8988T (cell line): ENCODE measurements around the gene UBE2D1.

Experiments
- DNase-seq: peaks from one replicate; pipeline ENCODE4 v3.0.0; 2011

The UBE2D1 gene

GRCh38 chr10:58341947-58342346 lies 7.1 kb downstream of the UBE2D1 start:
- DNase-seq = no peak

DNA sequence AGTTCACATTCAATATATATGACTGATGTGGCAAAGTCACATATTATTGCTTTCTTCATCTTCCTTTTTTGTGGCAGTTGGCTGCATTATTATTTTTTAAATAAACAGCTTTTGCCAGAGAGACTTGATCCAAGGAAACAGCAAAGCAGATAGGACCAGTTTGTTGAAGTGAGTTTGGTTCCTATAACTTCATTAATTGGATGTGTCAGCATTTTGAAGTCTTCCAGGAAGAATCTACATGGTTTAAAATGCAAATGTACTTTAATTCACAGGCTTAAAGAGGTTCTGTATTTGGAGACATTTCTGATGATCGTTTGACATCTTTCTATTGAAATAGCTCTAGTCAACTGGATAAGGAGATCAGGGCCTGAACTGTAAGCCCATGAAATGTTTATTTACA lies 13.2 kb downstream of the UBE2D1 start:
- no peak for DNase-seq

DNA sequence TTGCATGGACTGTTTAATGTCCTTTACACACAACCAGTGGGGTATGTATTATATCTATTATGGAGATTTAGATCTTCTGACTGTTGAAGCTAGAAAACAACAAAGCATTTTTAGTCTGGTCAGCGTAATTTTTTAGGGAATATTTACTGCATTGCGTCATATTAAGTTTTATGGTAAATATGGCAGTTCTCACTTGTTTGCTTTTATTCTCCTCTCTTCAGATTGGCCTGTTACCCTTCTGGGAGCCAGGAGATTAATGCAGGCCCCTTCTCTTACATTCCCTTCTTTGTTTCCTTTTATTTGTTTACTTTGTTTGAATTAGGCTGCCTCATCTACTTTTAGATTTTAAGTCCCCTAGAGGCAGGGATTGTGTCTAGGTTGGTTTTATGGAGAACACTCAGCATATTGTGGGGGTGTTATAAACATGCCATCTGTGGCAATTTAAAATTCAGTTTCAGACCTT lies 13.8 kb downstream of the UBE2D1 start:
- no peak for DNase-seq

GRCh38 chr10:58350023-58350422 lies 15.2 kb downstream of the UBE2D1 start:
- DNase-seq = no peak

DNA sequence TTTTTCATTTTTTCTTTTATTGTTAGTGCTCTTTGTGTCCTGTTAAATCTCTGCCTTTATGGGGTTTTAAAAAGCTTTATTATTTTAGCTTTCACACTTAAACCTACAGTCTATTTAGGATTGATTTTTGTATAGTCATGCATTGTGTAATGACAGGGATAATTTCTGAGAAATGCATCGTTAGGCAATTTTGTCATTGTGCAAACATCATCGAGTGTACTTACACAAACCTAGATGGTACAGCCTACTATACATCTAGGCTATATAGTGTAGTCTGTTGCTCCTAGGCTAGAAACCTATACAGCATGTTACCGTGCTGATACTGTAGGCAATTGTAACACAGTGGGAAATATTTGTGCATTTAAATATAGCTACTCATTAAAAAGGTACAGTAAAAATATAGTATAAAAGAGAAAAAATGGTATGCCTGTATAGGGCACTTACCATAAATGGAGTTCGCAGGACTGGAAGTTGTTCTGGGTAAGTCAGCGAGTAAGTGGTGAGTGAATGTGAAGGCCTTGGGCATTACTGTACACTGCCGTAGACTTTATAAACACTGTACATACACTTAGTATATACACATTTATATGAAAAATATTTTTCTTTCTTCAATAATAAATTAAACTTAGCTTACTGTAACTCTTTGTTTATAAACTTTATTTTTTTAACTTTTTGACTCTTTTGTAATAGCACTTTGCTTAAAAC lies 16.0 kb downstream of the UBE2D1 start:
- DNase-seq = no peak

DNA sequence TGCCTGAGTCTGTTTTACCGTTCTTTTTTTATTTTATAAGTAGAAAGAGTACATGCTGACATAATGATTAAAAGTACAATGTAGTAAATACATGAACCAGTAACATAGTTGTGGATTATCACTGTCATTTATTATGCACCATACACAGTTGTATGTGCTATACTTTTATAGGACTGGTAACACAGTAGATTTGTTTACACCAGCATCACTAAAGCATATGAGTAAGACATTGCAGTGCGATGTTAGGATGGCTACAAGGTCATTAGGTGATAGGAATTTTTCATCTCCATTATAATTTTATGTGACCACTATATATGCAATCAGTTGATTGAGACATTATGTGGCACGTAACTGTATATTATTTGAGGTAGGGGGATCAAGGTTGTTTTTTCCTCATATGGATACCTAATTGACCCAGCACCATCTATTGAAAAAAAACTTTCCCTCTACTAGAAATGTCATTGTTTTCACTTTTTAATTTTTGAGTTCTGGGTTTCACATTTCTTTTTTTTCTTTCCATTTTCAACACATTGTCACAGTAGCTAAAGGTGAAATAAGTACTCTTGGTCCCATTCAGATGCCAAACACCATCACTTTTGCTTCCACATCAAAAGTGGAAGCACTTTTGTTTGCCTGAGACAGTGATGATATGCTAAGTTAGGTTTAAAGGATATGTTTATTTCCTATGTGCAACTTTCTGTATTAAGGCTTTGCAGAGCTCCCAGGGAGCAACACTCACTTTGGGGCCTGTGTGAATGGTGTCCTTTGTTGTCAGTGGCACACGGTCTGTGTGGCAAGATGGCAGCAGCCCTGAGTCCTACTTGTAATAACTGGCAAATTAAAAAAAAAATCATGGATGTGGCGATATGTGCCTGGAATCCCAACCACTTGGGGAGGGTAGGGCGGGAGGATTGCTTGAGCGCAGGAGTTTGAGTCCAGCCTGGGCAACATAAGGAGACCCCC lies 17.1 kb downstream of the UBE2D1 start:
- no peak for DNase-seq

DNA sequence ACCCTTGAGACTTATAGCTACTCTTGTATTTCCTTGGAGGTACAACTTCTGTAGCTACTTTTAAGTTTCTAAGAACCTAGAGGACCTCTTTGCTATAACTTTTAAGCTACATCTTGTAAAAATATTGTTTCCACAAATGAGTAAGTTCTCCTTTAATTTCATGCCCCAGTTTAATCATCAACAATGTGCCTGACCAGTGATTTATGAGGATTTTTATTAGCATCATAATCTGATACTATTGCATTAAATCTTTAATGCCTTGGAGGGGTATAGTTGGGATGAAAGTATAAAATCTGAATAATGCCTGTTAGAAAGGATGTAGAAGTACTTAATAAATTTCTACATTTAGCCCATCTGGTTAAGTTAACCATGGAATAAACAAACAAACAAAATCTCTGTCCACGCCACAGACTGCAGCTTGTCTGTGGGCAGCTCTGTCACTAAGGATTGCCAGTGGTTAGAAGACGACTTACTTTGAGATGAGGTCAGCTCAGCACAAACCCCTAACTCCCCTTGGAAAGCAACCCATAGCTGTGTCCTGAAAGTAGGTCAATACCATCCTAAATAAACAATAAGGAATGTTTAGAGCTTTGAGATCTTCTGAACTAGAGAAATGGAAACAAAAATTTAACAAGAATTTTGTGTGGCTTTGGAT lies 18.3 kb downstream of the UBE2D1 start:
- no peak for DNase-seq

GRCh38 chr10:58356756-58357155 lies 21.9 kb downstream of the UBE2D1 start:
- DNase-seq = no peak

- DNase-seq = no peak
These were observed 23.6 kb downstream of the UBE2D1 start for GRCh38 chr10:58358314-58358933.

- DNase-seq = no peak
These were observed 24.1 kb downstream of the UBE2D1 start for GRCh38 chr10:58358947-58359346.

GRCh38 chr10:58359541-58359940 lies 24.7 kb downstream of the UBE2D1 start:
- DNase-seq = no peak

DNA sequence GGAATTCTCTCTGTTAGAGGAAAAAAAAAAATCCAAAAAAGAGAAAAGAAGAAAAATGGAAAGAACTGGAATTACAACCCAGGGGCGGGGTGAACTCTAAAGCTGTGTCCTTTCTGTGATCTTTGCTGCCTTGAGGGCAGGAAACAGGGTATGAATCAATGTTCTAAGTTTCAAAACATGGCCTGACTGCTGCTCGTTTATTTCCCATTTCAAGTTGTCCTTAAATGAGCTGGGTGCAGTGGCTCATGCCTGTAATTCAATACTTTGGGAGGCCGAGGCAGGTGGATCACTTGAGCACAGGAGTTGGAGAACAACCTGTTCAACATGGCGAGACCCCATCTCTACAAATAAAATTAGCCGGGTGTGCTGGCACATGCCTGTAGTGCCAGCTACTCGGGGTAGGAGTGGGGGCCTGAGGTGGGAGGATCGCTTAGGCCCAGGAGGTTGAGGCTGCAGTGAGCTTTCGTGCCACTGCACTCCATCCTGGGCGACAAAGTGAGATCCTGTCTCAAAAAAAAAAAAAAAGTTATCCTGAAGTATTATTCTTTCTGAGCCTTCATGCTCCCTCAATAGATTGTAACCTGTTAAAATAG lies 25.7 kb downstream of the UBE2D1 start:
- no peak for DNase-seq

DNA sequence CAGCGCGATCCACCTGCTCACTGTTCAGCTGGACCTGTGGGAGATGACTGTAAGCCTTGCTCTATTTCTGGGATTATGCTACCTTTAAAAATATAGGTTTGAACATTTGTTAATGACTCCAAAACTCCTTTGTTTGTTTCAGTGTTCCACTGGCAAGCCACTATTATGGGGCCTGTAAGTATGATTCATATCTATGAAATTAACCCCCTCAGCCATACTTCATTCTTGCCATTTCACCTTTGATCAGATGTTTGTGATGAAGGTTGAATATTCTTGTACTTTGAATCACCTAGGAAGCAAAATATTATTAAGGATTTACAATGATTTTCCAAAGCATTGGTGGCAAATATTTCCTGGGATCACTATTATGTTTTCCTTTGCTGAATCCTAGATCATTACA lies 26.5 kb downstream of the UBE2D1 start:
- DNase-seq = no peak

DNA sequence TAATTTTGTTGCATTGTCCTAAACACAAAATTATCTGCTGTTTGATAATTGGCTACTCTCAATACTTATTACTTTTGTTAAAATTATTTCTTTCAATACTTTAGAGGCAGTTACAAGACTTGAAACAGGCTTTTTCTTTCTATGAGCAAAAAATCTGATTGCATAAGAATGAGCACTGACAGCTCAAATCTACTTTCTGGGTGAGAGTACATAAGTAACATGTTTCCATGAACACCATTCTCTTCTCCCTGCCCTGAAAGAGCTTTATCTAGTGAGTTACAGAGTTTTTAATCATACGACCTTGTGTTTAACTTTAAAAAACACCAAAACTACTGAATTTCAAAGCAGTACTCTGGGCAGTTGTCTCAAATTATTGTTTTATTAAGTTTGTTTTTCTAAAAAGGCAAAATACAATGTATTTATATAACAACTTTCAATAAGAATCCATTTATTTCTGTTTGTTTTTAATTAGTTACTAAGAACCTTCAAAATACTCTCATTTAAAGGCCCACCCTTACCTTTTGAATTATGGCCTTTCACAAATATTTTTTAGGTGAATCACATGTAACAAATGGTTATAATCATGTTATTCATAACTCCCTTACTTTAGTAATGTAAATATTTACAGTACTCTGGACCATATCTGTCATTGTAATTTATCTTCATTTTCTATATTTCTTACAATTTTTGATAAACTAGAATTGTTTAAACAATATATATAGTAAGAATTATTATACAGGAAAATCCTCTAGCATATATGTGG lies 27.4 kb downstream of the UBE2D1 start:
- DNase-seq = no peak

DNA sequence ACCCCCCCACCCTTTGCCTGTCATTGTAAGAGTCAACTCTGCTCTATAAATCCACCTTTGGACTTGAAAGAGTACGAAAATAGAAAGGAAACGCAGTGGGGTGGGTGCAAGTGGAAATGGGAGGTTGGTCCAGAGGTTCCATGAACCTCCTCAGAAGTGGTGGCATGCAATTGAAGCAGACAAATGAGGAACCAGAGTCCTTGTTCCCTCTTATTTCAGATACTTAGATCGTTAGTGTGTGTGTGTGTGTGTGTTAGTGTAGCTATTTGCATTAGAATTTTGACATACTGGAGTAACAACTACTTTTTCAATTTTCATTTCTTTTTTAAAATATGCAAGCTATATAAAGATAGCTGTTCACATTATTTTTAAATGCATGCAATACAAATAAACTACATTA lies 32.3 kb downstream of the UBE2D1 start:
- no peak for DNase-seq

DNA sequence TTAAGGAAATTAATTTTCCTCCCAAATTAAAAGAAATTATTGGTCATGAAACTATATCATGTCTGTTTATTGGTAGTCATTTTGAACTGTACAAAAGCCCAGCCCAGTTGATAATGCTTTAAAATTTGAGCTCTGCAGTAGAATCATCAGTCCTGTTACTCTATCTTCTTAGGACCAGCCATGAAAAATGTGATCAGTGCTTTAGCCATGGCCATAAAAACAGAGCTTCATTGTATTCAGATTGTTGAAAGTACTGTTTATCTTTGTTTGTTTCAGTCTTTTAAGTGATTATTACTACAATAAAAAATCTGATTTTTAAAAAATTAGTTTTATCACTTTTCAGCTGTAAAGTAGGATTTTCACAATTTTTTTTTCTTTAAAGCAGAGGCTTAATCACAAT lies 36.7 kb downstream of the UBE2D1 start:
- DNase-seq = no peak

DNA sequence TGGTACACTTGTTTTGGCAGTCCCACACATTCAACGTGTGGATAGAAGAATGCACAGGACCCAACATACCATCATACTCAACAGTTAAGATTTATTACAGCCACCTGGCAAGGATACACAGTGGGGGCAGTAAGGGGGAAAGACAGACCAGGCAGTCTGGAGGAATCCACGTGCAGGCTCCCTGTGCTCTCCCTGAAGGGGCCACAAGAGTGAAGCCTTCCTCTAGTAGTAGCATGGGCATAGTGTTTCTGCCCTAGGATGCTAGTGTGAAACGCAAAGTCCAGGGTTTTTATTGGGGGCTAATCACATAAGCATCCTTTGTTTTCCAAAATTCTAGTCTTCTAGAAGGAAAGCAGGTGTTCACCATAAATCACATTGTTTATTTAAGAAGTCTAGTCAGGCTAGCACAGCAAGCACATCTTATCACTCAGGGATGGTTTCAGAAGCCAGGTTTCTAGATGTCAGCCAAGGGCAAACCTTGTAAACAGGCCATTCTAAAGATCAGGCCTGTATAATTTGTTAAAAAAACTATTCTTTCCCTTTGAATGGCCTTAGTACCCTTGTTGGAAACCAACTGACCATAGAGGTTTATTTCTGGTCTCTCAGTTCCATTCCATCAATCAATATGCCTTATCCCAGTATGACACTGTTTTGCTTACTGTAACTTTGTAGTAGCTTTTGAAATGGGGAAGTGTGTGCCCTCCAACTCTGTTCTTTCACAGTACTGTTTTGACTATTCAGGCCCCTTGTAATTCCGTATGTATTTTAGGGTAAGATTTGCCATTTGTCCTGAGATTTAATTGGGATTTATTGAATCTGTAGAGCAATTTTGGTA lies 38.0 kb downstream of the UBE2D1 start:
- no peak for DNase-seq

DNA sequence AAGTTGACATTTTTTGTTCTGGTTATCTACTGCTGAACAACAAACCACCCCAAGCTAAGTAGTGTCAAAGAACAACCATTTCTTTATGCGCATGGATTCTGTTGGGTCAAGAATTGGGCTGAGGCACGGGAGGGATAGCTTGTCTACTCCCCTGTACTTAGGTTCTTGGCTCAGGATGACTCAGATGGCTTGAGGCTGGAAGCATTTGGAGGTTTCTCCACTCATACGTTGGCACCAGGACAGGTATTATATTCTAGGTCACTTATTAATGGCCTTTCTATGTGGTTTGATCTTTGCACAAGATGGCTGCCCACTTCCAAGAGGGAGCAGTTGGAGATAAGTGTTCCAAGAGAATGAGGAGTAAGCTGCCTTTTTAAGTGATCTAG lies 38.6 kb downstream of the UBE2D1 start:
- DNase-seq = no peak

DNA sequence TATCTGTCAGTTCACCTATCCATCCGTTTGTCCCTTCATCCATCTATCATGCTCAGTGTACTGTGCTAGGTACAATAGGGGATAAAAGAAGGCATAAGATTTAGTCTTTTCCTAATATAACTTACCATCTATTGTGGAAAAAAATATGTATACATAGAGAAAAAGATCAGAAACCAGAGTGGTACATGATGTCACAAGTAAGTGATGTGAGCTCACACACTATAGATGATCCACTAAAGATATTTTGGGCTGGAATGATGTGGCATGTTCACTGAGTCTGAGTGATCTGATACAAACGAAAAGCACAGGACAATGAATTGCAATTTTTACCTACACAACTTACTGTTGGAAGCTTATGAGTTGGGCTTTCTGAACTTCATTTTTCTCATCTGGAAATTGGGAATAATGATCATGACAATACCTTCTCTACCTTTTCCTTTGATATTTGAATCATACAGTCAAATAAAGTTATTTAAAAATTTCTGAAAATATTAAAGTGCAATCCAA lies 47.7 kb downstream of the UBE2D1 start:
- DNase-seq = no peak

- no peak for DNase-seq
These were observed 49.3 kb downstream of the UBE2D1 start for GRCh38 chr10:58384095-58384494.

DNA sequence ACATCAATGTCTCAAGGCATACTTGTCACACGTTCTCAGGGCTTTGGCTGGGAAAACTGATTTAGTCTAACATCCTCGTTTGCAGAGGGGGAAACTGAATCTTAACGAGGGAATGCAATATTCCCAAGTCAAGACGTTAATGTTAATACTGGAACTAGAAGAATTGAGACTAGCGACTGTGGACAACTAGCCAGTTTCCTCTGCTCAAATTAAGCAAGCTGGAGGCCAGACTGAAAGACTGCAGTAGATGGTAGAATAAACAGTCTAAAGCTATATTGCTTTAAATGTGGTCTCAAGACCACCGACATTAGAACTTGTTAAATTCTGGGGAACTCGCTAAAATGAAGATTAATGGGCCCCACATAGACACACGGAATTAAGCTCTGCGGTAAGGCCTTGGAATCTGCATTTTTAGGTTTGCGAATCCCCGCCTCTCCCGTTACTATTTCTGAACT lies 49.8 kb downstream of the UBE2D1 start:
- no peak for DNase-seq
